ENCODE results near the gene MLX. TPM values are rescaled to one million over a fixed set of nuclear protein-coding genes. Genes with fewer than 3 reads are reported as not detected.
A peak's percentile ranks its signal among the peaks of the same experiment; 100 is the strongest.

MLX gene
- total RNA-seq, 1 donor from 2014 or later = 33.2 TPM

DNA sequence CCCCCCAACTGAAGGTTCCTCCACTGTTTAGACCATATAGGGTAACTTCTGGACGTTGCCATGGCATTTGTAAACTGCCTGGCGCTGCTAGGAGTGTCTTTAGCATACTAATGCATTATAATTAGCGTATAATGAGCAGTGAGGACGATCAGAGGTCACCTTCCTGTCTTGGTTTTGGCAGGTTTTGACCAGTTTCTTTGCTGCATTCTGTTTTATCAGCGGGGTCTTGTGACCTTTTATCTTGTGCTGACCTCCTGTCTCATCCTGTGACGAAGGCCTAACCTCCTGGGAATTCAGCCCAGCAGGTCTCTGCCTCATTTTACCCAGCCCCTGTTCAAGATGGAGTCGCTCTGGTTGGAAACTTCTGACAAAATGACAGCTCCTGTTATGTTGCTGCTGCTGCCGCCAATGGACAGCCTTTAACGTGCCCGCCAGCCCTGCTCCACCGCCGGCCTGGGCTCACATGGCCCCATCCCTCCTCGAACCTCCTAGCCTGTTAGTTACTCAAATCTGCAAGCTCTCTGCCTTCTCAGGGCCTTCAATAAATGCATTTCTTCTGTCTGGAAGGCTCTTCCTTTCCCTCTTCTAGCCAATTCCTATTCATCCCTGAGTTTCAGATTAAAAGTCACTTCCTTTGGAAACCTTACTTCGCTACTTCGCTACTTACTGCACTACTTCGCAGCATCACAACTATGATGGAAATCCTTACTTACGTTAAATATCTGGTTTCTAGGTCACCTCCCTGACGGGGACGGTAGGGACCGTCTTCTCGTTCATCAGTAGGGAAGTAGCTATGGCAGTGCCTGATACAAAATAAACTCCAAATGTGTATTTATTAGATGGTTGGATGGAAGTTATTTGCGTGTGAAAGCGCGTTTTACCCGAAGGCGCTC, 31.5 kb upstream of the MLX start:
- FAIRE-seq (no peak), DNase-seq (ENCODE audit: low read depth) (no peak)
- peaks cover 1% of the 10 kb centered on the region for H3K36me3 ChIP-seq (ENCODE audit: control insufficient read depth, insufficient read depth, low read length)
- H3K27me3 ChIP-seq (ENCODE audit: control insufficient read depth, insufficient read depth, low read length) = no peaks in the 10 kb centered on the region
- peak overlapping the region; percentile 60 for H3K4me3 ChIP-seq (ENCODE audit: low read depth, low read length)
- TF ChIP-seq, protein P1, sequence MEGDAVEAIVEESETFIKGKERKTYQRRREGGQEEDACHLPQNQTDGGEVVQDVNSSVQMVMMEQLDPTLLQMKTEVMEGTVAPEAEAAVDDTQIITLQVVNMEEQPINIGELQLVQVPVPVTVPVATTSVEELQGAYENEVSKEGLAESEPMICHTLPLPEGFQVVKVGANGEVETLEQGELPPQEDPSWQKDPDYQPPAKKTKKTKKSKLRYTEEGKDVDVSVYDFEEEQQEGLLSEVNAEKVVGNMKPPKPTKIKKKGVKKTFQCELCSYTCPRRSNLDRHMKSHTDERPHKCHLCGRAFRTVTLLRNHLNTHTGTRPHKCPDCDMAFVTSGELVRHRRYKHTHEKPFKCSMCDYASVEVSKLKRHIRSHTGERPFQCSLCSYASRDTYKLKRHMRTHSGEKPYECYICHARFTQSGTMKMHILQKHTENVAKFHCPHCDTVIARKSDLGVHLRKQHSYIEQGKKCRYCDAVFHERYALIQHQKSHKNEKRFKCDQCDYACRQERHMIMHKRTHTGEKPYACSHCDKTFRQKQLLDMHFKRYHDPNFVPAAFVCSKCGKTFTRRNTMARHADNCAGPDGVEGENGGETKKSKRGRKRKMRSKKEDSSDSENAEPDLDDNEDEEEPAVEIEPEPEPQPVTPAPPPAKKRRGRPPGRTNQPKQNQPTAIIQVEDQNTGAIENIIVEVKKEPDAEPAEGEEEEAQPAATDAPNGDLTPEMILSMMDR (IDR thresholded peaks at IDR 0.05; ENCODE audit: insufficient read depth, low read length, severe bottlenecking) = no peak

GRCh38 chr17:42536048-42536371, 30.9 kb upstream of the MLX start, which contains the start of gene NAGLU:
Gene NAGLU (plus strand): TSS chr17:42536241. CDS start chr17:42536273, 32 bp downstream.
- Histone ChIP-seq H3K27me3 (ENCODE audit: control insufficient read depth, insufficient read depth, low read length) (no peaks in the 10 kb centered on the region), H3K36me3 (ENCODE audit: control insufficient read depth, insufficient read depth, low read length) (peaks cover 1% of the 10 kb centered on the region), H3K4me3 (ENCODE audit: low read depth, low read length) (peak within 1 kb of the TSS; percentile 60)
- TF ChIP-seq, protein P1 (IDR thresholded peaks at IDR 0.05; ENCODE audit: insufficient read depth, low read length, severe bottlenecking) = no peak
- peak; percentile 36 for DNase-seq (ENCODE audit: low read depth)
- FAIRE-seq = no peak

GRCh38 chr17:42536372-42537155, 30.3 kb upstream of the MLX start:
- TF ChIP-seq, protein P1 (IDR thresholded peaks at IDR 0.05; ENCODE audit: insufficient read depth, low read length, severe bottlenecking) = no peak
- FAIRE-seq (no peak), DNase-seq (ENCODE audit: low read depth) (peak; percentile 27)
- peak overlapping the region; percentile 60 for H3K4me3 ChIP-seq (ENCODE audit: low read depth, low read length)
- no peaks in the 10 kb centered on the region for H3K27me3 ChIP-seq (ENCODE audit: control insufficient read depth, insufficient read depth, low read length)
- H3K36me3 ChIP-seq (ENCODE audit: control insufficient read depth, insufficient read depth, low read length) = peaks cover 3% of the 10 kb centered on the region

GRCh38 chr17:42537156-42537805, 29.6 kb upstream of the MLX start:
- no peaks in the 10 kb centered on the region for H3K27me3 ChIP-seq (ENCODE audit: control insufficient read depth, insufficient read depth, low read length)
- FAIRE-seq (no peak), DNase-seq (ENCODE audit: low read depth) (no peak)
- H3K4me3 ChIP-seq (ENCODE audit: low read depth, low read length) = peak overlapping the region; percentile 60
- TF ChIP-seq, protein P1 (IDR thresholded peaks at IDR 0.05; ENCODE audit: insufficient read depth, low read length, severe bottlenecking) = no peak
- H3K36me3 ChIP-seq (ENCODE audit: control insufficient read depth, insufficient read depth, low read length) = peaks cover 5% of the 10 kb centered on the region

- no peak overlapping the region for H3K4me3 ChIP-seq (ENCODE audit: low read depth, low read length)
- H3K36me3 ChIP-seq (ENCODE audit: control insufficient read depth, insufficient read depth, low read length) = peaks cover 7% of the 10 kb centered on the region
- TF ChIP-seq, protein P1 (IDR thresholded peaks at IDR 0.05; ENCODE audit: insufficient read depth, low read length, severe bottlenecking) = no peak
- no peaks in the 10 kb centered on the region for H3K27me3 ChIP-seq (ENCODE audit: control insufficient read depth, insufficient read depth, low read length)
- FAIRE-seq = no peak
- DNase-seq (ENCODE audit: low read depth) = no peak
Measured at GRCh38 chr17:42537826-42538451, 29.0 kb upstream of the MLX start.
